ENCODE data around the gene CTSH. TPM values are rescaled to one million over a fixed set of nuclear protein-coding genes. Genes with fewer than 3 reads are reported as not detected.

The CTSH gene
- total RNA-seq, 1 experiment from 2014 or later: 146 TPM

DNA sequence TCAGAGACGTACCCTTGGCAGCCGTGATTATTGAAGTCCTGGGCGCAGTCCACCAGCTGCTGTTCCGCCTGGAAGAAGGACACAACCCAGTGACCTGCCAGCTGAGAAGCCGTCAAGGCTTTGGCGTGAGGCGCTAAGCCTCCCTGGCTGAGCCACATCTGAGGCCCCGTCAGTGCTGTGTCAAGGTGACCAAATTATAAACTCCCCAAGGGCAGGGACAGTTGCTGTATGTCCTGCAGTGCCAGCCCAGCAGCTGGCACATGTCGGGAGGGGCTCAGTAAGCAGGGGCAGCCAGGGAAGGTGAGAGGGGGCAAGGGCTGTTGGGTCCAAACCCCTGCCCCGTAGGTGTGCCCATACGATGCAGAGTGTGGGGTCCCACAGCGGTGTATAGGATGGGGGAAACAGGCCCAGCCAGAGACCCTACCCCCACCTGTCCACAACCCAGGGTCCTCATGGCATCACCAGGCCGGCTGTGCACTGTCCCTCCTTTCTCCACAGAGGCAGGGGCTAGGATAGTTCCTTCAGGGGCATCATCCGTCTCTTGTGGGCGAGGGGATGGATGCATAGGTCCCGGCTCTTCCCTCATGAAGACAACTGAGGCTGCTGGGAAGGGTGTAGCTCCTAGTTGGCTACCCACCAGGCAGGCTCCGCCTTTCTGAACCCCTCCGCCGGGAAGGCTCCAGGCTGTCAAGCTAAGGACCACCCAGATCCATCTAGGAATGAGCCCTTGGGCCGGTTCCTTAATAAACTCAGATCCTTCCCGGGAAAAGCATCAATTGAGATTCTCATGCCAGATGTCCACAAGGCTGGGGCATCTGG is 13.2 kb downstream of the CTSH start:
- TF ChIP-seq CTCF (conservative IDR thresholded peaks at IDR 0.05; ENCODE audit: low read depth, low read length) (no peak), EZH2 (IDR thresholded peaks at IDR 0.05; ENCODE audit: low read length, unreplicated experiment) (no peak), EZH2phosphoT487 (IDR thresholded peaks at IDR 0.05; ENCODE audit: borderline replicate concordance, low read length) (no peak)
- Histone ChIP-seq H3F3A (ENCODE audit: low read length, unreplicated experiment) (no peaks in the 10 kb centered on the region), H4K20me1 (ENCODE audit: low read length) (no peaks in the 10 kb centered on the region), H3K79me2 (ENCODE audit: low read length) (no peaks in the 10 kb centered on the region), H3K4me3 (ENCODE audit: low read length) (no peak overlapping the region), H2AFZ (ENCODE audit: low read length) (peak overlapping the region; percentile 52; the same call in 1 of the 2 replicates), H3K27ac (ENCODE audit: low read length) (peak overlapping the region; percentile 98), H3K36me3 (ENCODE audit: low read depth, low read length) (no peaks in the 10 kb centered on the region; the same call in none of the 2 replicates), H3K9me2 (replicated peaks; ENCODE audit: low read length) (no peaks in the 10 kb centered on the region), H3K4me1 (ENCODE audit: insufficient read depth, low read length) (peaks cover 23% of the 10 kb centered on the region), H3K9me3 (ENCODE audit: low read length) (no peaks in the 10 kb centered on the region), H3K27me3 (ENCODE audit: low read length) (no peaks in the 10 kb centered on the region), H3K4me2 (ENCODE audit: low read length) (peak overlapping the region; percentile 65), H3K9ac (ENCODE audit: low read length) (peak overlapping the region; percentile 76)
- ATAC-seq: peak; percentile 7
- POLR2A ChIA-PET (ENCODE audit: unreplicated experiment): no interaction called here
- intact Hi-C loops (cut with micrococcal nuclease): loop anchor here (1.0 to 2.0 kb wide), 2 partner anchors 13 to 48 kb away; partner anchors contain the start of gene CTSH
- CTCF ChIA-PET: interaction anchor here (0.5 to 0.8 kb wide), 3 partner anchors 15 to 25 kb away, joined by 3 to 8 read pairs (median 3); no protein-coding TSS in a partner anchor
- DNase-seq: no peak
- no TSS peak for BruUV-seq (replicated peaks)

DNA sequence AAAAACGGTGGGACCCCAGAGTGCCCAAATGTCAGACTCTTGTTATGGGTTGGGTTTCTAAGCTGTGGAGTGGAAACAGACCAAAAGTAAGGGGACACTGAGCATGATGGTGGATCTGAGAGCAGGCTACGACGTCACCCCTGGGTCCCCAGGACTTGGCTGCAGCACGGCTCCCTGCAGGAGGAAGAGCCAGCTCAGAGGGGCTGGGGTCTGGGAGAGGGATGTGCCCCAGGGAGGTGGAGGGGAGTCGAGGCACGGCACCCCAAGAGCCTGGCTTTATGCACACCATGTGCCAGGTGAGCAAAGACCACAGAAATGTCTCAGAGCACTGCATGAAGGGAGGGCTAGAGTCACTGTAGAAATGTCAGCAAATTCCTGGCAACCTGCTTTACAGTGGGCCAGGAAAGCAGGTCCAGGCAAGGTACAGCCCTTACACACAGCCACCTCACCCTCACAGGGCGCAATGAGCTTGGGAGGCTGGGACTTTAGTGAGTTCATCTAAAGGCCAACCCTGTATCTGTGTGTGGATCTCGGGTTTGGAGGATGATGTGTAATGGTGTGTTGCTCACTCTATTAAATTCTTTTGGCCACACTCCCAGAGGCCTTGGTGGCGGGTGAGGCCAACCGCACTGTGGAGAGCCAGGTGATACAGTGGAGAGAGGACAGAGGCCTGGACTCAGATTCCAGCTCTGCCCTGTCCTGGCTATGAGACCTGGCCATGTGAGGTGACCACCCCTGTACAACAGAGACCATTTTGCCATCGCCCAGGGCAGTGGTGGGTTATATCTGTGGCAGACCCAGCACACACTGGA is 14.1 kb downstream of the CTSH start:
- peaks cover 23% of the 10 kb centered on the region for H3K4me1 ChIP-seq (ENCODE audit: insufficient read depth, low read length)
- no peaks in the 10 kb centered on the region for H3K9me3 ChIP-seq (ENCODE audit: low read length)
- H3K9me2 ChIP-seq (replicated peaks; ENCODE audit: low read length): no peaks in the 10 kb centered on the region
- no peaks in the 10 kb centered on the region for H4K20me1 ChIP-seq (ENCODE audit: low read length)
- H3K27ac ChIP-seq (ENCODE audit: low read length): peak overlapping the region; percentile 98
- H2AFZ ChIP-seq (ENCODE audit: low read length): peak overlapping the region; percentile 52; the same call in 1 of the 2 replicates
- H3K79me2 ChIP-seq (ENCODE audit: low read length): no peaks in the 10 kb centered on the region
- H3F3A ChIP-seq (ENCODE audit: low read length, unreplicated experiment): no peaks in the 10 kb centered on the region
- intact Hi-C loops (cut with micrococcal nuclease): loop anchor here (1.0 to 2.0 kb wide), 2 partner anchors 14 to 49 kb away; partner anchors contain the start of gene CTSH
- DNase-seq (peak; percentile 98), ATAC-seq (peak; percentile 94)
- BruUV-seq (replicated peaks): no TSS peak
- H3K9ac ChIP-seq (ENCODE audit: low read length): peak overlapping the region; percentile 76
- ChIA-PET POLR2A (ENCODE audit: unreplicated experiment) (no interaction called here), CTCF (interaction anchor here (0.5 to 0.8 kb wide), 3 partner anchors 16 to 24 kb away, joined by 3 to 8 read pairs (median 3); no protein-coding TSS in a partner anchor)
- no peaks in the 10 kb centered on the region for H3K27me3 ChIP-seq (ENCODE audit: low read length)
- no peak overlapping the region for H3K4me3 ChIP-seq (ENCODE audit: low read length)
- TF ChIP-seq EZH2 (IDR thresholded peaks at IDR 0.05; ENCODE audit: low read length, unreplicated experiment) (no peak), CTCF (conservative IDR thresholded peaks at IDR 0.05; ENCODE audit: low read depth, low read length) (no peak), EZH2phosphoT487 (IDR thresholded peaks at IDR 0.05; ENCODE audit: borderline replicate concordance, low read length) (no peak)
- H3K4me2 ChIP-seq (ENCODE audit: low read length): peak overlapping the region; percentile 68
- no peaks in the 10 kb centered on the region; the same call in none of the 2 replicates for H3K36me3 ChIP-seq (ENCODE audit: low read depth, low read length)
